HG03045 (cell line): Measurements from ENCODE around the gene CCDC85C.

ENCODE experiments used
- ATAC-seq: cut with Tn5 transposase; IDR thresholded peaks from one replicate; pipeline ENCODE4 v1.9.1; 2021; ENCODE audit warnings: mild to moderate bottlenecking, moderate library complexity; ENCODE audit not compliant: unreplicated experiment

The CCDC85C gene

DNA sequence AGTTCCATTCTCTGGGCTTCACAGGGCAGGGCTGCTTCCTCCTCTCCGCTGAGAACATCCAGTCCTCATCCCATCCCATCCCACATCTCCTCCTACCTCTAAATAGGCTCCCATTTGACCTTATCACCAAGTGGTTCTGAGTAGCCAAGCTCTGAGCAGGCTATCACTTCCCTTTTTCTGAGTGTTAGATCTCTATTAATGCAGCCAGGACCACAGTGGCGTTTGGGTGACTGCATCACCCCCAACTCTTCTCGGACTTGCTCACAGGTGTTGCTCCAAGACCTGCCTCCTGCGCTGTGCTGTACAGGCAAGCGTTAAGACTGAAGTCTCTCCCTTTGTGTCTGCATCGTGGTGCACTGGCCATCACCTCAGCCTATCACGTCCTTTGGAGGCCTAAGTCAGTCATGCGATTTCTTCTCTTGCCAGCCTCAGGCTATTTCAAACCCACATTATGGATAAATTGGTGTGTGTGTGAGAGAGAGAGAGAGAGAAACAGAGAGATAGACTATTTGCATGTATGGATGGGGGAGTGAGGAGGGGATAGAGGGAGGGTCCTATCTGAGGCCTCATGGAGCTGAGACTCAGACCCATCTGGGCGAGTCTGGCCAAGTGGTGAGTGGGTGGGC is 28.5 kb upstream of the CCDC85C start:
- no peak for ATAC-seq

DNA sequence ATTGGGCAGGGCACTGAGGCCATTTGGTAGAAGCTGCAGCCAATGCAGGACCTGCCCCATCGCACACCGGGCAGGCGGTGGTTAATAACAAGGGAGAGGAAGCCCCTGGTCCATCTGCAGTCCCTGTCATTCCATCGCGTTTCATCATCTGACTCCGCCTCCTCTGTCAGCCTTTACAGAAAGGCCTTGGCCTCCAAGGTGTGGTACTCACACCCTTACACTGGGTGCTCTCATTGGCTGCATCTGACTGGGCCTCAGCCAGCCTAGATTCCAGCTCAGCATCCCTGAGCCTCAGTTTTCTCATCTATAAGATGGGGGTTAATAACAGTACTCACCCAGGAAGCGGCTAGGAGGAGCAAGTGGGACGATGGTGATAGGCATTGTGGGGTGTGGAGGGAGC is 26.2 kb upstream of the CCDC85C start:
- ATAC-seq = no peak

DNA sequence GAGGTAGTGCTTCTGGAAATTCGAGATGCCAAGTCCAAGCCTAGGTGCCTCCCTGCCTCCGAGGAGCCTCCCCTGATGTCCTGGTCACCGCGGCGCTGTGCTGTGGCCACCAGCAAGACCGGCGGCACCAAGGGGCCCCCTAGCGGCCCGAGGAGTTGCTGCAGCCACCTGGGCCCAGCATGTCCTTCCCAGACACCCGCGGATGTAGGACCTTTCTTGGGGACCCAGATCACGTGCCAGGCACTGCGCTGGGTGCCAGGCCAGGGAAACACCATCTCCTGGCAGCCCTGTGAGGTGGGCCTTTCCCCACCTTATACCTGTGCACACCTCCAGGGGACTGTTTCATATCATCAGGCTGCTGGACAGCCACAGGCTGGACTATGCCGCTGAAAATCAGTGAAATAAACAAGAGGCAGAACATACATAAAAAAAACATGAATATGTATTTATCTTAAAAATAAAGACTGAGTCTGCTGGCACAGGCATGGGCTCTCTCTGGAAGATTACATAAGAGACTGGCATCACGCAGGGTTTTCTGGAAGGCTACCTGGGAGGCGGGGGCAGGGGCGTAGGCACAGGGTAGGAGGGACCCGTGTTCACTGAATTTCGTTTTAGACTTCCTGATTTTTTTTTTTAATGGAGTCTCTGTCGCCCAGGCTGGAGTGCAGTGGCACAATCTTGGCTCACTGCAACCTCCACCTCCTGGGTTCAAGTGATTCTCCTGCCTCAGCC is 25.0 kb upstream of the CCDC85C start:
- no peak for ATAC-seq

DNA sequence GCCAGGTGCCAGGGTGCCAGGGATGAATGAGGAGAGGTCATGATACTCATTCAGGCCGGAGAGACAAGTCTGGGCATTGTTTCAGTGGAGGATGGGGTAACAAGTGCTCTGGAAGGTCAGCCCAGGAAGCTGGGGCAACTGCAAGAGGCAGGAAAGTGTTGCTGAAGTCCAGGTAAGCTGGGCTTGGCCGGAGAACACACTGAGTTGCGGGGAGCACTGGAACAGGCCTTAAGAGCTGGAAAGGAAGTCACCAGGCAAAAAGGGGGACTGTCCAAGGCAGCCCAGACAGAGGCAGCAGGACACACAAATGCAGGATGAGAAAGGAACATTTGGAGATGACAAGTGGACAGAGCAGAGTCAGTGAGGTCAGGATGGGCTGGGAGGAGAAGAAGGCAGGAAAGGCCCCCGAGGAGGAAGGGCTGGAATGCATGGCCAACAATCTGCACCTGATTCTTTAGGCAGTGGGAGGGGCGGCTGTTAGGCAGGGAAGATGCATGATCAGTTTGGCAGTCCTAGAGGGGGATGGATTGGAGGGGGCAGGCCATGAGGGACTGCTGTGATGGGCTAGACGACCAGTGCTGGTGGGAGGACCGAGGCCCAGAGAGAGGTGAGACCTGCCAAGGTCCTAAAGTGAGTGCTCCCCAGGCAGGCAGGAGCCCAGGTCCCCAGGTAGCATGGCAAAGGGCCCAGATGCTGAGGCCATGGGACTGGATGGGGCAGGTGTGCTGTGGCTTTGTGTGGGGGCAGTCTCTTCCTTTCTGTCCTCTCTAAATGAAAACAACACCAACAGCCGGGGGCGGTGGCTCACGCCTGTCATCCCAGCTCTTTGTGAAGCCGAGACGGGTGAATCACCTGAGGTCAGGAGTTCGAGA is 23.7 kb upstream of the CCDC85C start:
- ATAC-seq = no peak

- no peak for ATAC-seq
These were observed 23.1 kb upstream of the CCDC85C start for GRCh38 chr14:99627100-99627499.

GRCh38 chr14:99626041-99626648 is 22.1 kb upstream of the CCDC85C start:
- ATAC-seq = no peak

- ATAC-seq = no peak
These were observed 21.5 kb upstream of the CCDC85C start for GRCh38 chr14:99625476-99625875.

GRCh38 chr14:99624971-99625370 is 21.0 kb upstream of the CCDC85C start:
- ATAC-seq = no peak

- ATAC-seq = no peak
These were observed 20.0 kb upstream of the CCDC85C start for GRCh38 chr14:99624024-99624423.

GRCh38 chr14:99621948-99622347 is 17.9 kb upstream of the CCDC85C start:
- ATAC-seq = no peak

GRCh38 chr14:99619835-99620834 is 16.1 kb upstream of the CCDC85C start:
- no peak for ATAC-seq

DNA sequence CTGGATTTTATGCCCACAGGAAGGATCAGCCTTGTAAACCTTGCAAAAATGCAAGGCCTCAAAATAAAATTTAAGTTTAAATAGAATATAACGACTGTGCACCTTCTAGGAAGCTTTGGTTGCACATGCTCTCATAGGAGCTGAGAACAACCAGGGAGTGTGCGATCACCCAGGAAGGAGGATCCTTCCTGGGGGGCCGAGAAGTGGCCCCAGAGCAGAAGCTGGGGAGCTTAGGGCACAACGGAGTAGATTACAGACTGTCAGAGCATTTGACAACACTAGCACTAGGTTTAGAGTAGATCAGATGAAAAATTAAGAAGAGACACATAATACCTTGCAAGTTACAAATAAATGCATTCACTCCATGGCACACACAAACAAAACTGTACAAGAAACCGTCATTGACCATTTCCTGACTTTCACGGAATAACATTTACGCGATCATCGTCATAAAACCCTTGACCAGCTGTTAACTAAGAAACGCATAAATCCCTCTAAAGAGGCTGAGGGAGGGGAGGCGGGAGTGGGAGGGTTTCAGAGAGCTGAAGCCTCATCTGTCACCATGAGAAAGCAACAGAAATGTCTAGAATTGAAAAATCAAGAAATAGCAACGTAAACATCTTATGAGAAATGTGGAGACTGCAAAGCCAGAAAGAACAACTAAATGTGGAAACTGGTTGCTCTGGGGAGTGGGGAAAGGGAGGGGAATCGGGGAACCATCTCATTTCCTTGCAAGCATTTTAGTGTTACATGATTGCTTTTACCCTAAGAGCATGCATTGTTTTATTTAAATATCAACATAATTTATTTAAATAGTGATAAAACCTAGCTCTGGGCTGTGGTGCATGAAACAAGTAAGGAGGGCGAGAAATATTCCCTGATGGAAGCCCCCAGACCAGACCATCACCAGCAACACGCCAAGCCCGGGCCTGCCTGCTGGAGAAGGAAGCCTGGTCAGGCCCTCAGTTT is 13.1 kb upstream of the CCDC85C start:
- ATAC-seq = no peak

- ATAC-seq = no peak
These were observed 11.6 kb upstream of the CCDC85C start for GRCh38 chr14:99615497-99616157.

- ATAC-seq = no peak
These were observed 8.8 kb upstream of the CCDC85C start for GRCh38 chr14:99612738-99613330.

- ATAC-seq = no peak
These were observed 8.2 kb upstream of the CCDC85C start for GRCh38 chr14:99612071-99612737.

- no peak for ATAC-seq
These were observed 7.6 kb upstream of the CCDC85C start for GRCh38 chr14:99611646-99612045.
